NCI-H82 (cell line): Measurements from ENCODE around the gene NTM.

ENCODE experiments used
- DNase-seq: peaks from one replicate; lab custom pipeline; 2025; lab: John Stamatoyannopoulos, UW

The NTM gene

DNA sequence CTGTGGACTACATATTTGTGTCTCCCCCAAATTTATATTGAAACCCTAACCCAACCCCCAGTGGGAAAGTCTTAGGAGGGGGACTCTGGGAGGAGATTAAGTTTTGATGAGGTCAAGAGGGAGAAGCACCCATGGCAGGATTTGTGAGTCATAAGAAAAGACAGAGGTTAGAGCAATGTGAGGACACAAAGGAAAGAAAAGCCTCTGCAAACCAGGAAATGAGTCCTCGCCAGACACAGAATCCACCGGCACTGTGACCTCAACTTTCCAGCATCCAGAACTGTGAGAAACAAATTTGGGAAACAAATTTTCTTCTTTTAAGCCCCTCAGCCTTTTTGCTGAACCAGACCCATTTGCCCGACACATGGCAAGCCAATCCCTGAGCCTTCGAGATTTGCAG lies 397.0 kb downstream of the NTM start:
- no peak for DNase-seq

DNA sequence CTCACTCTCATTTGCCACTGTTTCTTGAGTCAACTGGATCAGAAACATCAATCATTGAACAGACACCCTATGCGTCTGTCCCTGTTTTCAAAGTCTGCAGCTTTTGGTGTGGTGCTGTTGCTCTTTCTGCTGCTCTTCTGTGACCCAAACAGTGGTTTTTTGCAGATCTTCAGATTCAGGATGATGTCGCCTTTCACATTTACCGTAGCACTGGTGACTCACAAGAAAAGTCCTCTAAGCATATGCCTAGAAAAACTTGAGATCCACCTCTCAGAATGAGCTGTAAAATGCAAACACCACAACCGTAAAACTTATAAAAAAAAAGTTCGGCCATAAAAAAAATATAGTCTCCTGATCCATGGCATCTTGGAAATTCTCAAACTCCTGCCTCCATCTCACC lies 400.4 kb downstream of the NTM start:
- DNase-seq: no peak

DNA sequence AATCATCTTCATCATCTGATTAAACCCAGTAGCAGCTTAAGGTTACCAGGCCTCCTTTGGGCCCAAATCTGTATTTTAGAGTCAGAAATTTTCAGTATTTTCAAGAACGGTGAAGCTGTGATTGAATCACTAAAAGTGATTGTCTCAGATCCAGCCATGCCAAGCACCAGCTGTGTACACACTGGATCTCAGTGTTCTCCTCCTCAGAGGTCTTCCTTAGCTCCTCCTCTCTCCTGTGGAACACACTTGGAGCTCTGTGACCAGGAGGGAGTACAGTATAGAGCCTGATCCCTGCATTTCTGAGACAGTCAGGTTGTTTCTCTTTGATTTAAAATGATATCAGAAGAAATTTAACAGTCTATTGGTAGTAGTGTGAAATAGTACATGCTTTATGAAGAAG lies 401.1 kb downstream of the NTM start:
- DNase-seq: no peak

GRCh38 chr11:131773626-131774025 lies 403.2 kb downstream of the NTM start:
- DNase-seq: no peak

- no peak for DNase-seq
Measured at GRCh38 chr11:131776211-131776610, 405.8 kb downstream of the NTM start.

DNA sequence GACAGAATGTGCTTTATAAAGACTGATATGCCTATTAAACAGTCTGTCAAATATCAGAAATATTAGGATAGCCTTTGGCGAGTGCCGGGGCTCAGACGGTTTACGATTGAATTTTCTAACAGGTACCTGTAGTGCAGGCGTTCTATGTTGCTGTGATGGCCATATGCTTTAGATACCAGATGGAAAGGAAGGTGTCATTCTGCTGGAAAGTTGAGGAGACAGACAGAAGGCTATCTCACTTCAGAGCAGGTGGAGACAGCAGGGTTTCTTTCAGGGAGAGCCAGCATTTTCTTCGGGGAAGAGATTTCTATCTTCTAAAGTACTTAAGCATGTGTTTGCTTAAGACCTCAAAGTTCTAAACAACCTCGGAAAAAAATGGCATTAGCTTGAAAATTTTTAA lies 415.4 kb downstream of the NTM start:
- no peak for DNase-seq

GRCh38 chr11:131787119-131787518 lies 416.7 kb downstream of the NTM start:
- DNase-seq: no peak

DNA sequence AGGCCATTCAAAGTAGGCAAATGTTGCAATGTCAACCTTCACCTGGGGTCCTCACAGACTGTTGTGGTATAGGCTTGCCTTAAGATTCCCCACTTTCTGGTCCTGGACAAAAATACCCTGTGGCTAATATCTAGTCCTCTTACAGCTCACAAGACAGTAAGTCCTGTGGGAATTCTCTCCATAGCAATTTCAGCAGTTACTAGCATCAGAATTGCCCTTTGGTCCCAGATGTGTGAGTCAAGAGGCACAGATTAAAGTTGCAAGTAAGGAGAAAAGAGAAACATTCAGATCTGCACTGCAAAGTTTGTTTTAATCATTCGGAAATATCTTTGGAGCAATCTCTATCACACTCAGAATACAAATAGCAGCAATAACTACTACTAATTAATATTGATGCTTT lies 420.2 kb downstream of the NTM start:
- no peak for DNase-seq

- no peak for DNase-seq
Measured at GRCh38 chr11:131792243-131792642, 421.8 kb downstream of the NTM start.

DNA sequence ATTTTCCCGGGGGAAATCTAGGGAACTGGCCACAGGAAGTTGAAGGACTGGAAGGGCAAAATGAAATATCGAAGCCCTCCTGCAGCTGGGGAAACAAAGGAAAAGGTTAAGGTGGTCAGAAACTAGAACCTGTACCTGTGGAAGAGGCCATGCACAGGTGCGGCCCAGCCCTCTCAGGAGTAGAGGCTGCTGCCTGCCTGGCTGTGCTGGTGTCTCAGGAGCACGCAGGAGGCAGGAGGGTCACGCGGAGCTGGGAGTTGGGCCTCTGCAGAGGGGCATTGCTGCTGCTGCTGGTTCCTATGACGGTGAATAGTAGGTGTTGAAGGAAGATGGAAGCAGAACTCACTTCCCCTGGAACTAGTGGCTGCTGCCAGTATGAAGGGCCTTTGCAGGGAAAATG lies 425.7 kb downstream of the NTM start:
- DNase-seq: no peak

DNA sequence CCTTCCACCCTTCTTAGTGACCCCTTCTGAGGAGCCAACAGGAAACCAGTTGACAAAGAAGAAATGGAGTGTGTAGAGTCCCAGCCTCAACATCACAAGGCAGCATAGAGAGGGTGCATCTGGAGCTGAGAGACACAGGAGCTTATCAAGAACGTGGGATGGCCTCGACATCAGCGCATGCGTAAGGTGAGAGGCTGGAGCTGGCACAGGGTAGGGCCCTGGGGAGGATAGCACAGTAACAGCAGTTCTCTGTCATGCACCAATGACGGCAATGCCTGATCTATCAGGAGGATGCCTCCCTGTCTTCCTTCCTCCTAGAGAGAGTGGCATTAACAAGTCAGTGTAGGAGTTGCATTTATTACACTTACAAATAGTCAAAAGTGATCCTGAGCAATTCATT lies 426.1 kb downstream of the NTM start:
- no peak for DNase-seq

DNA sequence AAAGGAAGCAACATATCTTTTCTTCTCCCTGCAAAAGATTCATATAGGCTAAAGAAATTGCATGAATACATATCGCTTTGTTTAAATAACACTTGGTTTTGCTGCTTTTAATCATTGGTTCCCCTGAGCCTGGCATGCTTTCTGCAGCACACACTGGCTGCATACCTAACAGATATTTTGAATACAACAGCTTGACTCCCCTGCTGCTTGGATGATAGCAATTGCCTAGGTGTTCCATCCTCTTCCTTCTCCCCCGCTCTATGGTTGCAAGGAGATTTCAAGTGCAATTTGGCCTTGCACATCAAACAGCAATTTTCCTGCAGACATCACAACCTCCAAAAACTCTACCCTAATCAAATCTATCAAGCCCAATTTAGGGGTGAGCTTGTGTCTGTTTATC lies 430.0 kb downstream of the NTM start:
- no peak for DNase-seq

GRCh38 chr11:131802440-131803115 lies 432.2 kb downstream of the NTM start:
- no peak for DNase-seq

DNA sequence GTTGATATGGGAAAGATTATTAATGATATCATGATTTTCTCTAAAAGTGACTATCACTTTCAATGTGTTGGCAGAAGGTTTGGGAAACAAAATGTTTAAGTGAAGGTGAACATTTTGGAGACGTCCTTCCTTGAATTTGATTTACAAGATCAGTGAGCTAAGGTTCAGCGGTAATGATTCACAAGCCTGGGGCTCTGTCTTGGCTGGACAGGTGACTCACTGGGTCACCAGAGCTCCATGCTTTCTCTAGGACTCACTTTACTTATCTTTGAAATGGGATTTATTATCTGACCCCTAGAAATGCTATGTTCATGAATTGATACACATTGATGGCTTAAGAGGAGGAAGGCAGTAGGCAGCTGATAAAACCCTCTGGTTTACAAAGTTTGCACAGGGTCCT lies 437.5 kb downstream of the NTM start:
- DNase-seq: no peak

DNA sequence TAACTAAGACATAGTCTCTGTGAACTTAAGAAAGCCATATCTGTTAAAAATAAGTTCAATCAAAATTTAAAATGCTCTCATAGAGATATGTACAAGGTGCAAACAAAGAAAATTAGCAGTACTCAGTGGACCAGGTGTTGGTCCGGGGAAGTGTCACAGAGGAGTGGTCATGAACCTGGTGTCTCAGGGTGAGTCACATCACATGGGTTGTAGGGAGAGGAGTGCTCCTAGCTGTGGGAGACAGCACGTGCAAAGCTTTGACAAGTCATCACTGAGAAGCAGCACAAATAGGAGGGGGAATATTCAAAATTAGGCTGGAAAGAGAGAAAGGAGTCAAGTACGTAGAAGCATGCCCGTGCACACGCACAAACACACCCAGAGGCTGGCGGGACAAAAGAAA lies 438.1 kb downstream of the NTM start:
- DNase-seq: no peak

DNA sequence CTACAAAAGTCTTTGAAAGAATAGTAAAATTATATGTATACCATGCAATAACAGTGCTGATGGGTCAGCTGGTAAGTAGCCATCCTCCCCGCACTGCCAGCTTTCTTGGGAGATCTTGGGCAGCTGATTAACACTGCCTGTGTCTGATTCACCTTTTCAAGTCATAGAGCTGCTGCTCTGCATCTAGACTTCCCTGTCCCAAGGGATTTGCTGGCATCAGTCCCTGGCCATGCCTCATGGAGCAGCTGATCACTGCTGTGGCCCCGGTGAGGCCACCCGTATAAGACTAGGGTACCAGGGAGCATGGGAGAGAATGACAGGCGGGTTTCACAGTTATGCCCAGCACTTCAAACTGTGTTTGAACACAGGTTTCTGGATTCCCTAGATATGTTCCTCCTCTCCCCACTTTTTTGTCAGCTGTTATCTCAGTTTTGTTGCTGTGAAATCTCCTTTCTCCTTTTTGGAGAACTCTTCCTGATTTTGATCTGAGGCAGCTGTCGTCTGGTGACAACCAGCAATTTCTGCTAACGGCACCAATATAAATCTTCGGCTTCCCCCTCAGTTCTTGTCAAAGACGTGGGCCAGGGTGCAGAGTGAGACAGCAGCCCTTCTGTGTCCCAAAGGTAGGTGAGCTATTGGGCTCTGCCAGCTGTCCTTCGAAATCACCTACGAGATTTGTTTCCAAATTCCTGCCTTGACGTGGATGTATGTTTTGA lies 438.9 kb downstream of the NTM start:
- DNase-seq: peak; percentile 27

DNA sequence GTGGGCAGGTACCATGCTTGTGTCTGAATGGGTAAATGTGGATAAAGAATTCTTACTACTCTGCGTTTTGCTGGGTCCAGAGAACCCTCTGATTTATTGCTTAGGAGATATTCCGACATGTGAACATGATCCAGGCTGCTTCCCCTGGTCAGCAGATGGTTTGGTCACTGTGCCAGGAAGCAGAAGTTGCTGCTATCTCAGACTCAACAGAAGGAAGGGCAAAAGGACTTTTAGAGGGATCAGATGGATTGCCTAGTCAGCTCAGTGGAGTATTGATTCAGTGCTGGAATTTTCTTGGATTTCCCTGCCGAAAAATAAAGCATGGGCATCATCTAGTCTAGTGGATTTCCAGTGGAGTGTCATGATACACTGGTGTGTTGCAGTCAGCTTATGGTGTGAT lies 440.1 kb downstream of the NTM start:
- no peak for DNase-seq

DNA sequence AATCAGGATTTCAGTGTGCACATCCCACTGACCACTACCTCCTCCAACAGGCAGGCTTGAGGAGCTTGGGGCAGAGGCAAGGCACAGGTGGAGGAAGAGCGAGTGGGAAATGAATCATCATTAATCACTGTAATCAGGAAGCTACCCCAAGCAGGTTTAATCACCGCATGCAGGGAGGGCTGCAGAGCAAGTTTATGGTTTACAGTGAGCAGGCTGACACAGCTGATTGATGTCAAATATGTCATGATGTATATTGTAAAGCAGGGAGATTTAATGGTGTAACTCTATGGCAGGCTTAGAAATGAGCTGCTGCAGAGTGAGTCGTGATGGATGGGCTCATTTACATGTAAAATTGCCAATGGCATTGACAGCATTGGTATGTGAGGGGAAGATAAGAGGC lies 441.0 kb downstream of the NTM start:
- DNase-seq: peak; percentile 1

- no peak for DNase-seq
Measured at GRCh38 chr11:131814108-131814507, 443.7 kb downstream of the NTM start.

DNA sequence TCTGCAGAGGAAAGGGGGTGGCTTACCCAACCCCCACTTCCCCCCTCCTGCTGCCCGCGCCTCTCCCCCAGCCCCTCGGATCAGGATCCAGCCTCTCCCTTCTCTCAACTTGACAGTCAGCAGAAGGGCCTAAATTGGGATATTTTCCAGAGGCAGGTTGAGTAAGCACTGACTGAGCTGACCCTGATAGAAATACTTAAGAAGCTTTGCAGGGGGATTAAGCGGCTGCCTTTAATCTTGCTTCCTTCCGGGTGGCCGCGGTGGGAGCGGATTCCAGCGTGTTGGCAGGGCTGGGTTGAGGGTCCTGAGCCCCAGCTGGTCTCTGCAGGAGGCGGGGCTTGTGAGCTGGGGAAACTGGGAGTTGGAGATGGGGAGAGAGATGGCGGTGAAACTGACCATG lies 445.2 kb downstream of the NTM start:
- DNase-seq: peak; percentile 94

DNA sequence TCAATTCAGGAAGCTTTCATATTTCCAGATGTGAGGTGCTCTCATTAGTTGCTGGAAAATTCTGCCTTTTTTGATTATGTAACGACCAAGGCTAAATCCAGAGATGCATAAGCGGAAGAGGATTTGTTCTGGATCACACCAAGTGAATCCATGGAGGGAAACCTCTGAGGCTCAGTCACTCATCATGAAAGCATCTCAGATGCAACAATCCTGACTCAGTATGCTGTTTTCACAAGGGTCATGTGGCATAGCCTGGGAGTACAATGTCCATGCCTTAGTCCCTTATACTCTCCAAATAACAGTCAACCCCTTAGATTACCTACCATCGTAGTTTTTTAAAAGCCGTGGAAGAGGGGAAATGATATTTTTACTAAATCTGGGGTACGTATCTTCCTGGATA lies 445.6 kb downstream of the NTM start:
- DNase-seq: no peak

- DNase-seq: no peak
Measured at GRCh38 chr11:131817687-131818188, 447.3 kb downstream of the NTM start.

DNA sequence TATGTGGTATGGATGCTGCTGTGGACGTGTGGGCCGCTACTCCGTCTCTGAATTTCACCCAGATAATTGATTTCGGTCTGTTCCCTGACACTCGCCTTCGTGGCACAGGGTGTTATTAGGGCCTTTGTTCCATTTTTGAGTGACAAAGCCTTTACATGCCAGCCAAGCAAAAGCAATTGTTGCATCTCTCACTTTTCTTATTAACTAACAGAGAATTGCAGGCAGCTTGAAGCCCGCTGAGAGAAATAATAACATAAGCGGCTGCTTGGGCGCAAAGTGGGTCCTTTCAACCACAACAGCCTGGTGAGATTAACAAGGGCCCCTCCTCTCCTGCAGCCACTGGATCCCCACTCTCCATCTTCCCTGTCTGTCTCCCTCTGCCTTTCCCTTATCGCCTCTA lies 449.4 kb downstream of the NTM start:
- DNase-seq: no peak

DNA sequence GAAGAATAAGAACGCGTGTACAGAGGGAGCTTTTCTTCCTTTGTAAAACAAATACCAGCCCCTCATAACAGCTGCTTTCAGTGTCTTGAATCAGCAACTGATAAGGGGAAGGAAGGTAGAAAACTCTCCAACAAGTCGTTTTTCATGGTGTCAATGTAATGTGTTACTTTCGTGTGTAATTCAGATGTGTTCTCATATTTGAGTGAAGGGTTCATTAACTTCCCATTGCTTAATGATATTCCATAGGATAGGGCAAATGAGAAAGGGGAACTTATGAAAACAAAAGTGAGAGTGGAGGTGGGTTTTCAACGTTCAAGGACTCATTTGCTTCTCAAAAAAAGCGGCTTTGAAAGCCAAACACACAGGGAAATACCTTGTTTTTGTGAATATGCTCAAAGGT lies 452.1 kb downstream of the NTM start:
- DNase-seq: no peak
